ENCODE measurements around the gene PTPRD. TPM values are rescaled to one million over a fixed set of nuclear protein-coding genes. Genes with fewer than 3 reads are reported as not detected.

Gene PTPRD
- total RNA-seq, 1 experiment from 2014 or later: 69.6 TPM

DNA sequence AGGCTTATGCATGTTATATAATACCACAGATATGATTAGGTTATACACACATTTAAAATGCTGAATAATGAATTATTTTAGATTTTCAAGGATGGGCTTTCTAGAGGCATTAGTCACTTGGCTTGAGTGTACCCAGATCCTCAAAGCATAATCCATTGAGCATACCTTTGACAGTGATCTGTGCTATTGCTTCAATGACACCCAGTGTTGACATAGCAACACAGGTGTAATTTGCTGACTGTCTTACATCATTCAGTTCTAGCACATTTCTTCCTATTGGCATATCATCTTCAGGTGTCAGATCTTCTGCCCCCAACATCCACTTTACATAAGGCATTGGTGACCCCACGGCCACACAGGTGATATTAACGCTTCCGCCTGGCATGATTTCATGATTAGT lies 2091.7 kb downstream of the PTPRD start (continued):
- TF ChIP-seq, protein P1, sequence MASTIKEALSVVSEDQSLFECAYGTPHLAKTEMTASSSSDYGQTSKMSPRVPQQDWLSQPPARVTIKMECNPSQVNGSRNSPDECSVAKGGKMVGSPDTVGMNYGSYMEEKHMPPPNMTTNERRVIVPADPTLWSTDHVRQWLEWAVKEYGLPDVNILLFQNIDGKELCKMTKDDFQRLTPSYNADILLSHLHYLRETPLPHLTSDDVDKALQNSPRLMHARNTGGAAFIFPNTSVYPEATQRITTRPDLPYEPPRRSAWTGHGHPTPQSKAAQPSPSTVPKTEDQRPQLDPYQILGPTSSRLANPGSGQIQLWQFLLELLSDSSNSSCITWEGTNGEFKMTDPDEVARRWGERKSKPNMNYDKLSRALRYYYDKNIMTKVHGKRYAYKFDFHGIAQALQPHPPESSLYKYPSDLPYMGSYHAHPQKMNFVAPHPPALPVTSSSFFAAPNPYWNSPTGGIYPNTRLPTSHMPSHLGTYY (CRISPR knock-in tag; IDR thresholded peaks at IDR 0.05): no peak
- TF ChIP-seq, protein P2, sequence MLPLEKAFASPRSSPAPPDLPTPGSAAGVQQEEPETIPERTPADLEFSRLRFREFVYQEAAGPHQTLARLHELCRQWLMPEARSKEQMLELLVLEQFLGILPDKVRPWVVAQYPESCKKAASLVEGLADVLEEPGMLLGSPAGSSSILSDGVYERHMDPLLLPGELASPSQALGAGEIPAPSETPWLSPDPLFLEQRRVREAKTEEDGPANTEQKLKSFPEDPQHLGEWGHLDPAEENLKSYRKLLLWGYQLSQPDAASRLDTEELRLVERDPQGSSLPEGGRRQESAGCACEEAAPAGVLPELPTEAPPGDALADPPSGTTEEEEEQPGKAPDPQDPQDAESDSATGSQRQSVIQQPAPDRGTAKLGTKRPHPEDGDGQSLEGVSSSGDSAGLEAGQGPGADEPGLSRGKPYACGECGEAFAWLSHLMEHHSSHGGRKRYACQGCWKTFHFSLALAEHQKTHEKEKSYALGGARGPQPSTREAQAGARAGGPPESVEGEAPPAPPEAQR (CRISPR knock-in tag; IDR thresholded peaks at IDR 0.05): no peak
- TF ChIP-seq ZNF396 (CRISPR knock-in tag; IDR thresholded peaks at IDR 0.05; ENCODE audit: borderline replicate concordance): no peak

DNA sequence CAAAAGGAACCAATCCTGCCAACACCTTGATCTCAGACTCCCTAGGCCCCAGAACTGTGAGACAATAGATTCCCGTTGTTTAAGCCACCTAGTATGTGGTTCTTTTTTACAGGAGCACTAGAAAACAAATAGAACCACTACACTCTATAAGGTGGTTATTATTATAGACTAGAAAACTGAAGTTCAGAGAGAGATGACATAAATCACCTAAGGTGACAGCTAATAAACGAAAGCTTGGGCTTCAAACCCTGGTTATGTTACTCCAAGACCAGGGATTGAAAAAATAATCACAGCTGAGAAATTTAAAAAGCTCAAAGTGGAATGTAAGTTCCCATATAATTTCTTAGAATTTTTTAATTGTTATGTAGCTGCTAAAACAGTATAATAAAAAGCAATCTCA lies 2097.1 kb downstream of the PTPRD start:
- Mint-ChIP-seq H3K27ac (no peak overlapping the region), H3K4me3 (no peak overlapping the region), H3K4me1 (peaks cover 3% of the 10 kb centered on the region), H3K9me3 (no peaks in the 10 kb centered on the region), H3K27me3 (ENCODE audit: low read depth) (no peaks in the 10 kb centered on the region), H3K36me3 (no peaks in the 10 kb centered on the region)
- TF ChIP-seq, protein P3, sequence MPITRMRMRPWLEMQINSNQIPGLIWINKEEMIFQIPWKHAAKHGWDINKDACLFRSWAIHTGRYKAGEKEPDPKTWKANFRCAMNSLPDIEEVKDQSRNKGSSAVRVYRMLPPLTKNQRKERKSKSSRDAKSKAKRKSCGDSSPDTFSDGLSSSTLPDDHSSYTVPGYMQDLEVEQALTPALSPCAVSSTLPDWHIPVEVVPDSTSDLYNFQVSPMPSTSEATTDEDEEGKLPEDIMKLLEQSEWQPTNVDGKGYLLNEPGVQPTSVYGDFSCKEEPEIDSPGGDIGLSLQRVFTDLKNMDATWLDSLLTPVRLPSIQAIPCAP (CRISPR knock-in tag; IDR thresholded peaks at IDR 0.05): no peak
- TF ChIP-seq KAT7 (CRISPR knock-in tag; IDR thresholded peaks at IDR 0.05; ENCODE audit: borderline replicate concordance) (no peak), CBFB (CRISPR knock-in tag; IDR thresholded peaks at IDR 0.05; ENCODE audit: low read depth) (no peak), TEAD4 (CRISPR knock-in tag; IDR thresholded peaks at IDR 0.05) (no peak)
- TF ChIP-seq, protein P4, sequence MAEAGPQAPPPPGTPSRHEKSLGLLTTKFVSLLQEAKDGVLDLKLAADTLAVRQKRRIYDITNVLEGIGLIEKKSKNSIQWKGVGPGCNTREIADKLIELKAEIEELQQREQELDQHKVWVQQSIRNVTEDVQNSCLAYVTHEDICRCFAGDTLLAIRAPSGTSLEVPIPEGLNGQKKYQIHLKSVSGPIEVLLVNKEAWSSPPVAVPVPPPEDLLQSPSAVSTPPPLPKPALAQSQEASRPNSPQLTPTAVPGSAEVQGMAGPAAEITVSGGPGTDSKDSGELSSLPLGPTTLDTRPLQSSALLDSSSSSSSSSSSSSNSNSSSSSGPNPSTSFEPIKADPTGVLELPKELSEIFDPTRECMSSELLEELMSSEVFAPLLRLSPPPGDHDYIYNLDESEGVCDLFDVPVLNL (CRISPR knock-in tag; IDR thresholded peaks at IDR 0.05; ENCODE audit: borderline replicate concordance, low read depth): no peak
- TF ChIP-seq, protein P5, sequence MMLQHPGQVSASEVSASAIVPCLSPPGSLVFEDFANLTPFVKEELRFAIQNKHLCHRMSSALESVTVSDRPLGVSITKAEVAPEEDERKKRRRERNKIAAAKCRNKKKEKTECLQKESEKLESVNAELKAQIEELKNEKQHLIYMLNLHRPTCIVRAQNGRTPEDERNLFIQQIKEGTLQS (CRISPR knock-in tag; conservative IDR thresholded peaks at IDR 0.05): no peak
- POLR2A ChIA-PET: no interaction called here
- CTCF ChIA-PET: no interaction called here
- no peak for DNase-seq (ENCODE audit: low spot score)
- ATAC-seq: no peak

DNA sequence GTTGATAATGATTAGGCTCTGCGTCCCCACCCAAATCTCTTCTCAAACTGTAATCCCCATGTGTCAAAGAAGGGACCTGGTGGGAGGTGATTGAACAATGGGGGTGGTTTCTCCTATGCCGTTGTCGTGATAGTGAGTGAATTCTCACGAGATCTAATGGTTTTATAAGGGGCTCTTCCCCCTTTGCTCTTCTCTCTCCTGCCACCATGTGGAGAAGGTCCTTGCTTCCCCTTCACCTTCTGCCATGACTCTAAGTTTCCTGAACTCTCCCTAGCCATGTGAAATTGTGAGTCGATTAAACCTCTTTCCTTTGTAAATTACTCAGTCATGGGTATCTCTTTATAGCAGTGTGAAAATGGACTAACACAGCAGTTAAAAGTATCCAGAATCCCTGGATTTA lies 2098.0 kb downstream of the PTPRD start:
- Mint-ChIP-seq H3K27ac (no peak overlapping the region), H3K9me3 (no peaks in the 10 kb centered on the region), H3K4me3 (no peak overlapping the region), H3K4me1 (peaks cover 3% of the 10 kb centered on the region), H3K27me3 (ENCODE audit: low read depth) (no peaks in the 10 kb centered on the region), H3K36me3 (no peaks in the 10 kb centered on the region)
- CTCF ChIA-PET: interaction anchor here (0.7 kb wide), 1 partner anchor 366 kb away, joined by 3 read pairs; no protein-coding TSS in a partner anchor
- ATAC-seq (peak; percentile 74), DNase-seq (ENCODE audit: low spot score) (no peak)
- POLR2A ChIA-PET: no interaction called here
- TF ChIP-seq, protein P6, sequence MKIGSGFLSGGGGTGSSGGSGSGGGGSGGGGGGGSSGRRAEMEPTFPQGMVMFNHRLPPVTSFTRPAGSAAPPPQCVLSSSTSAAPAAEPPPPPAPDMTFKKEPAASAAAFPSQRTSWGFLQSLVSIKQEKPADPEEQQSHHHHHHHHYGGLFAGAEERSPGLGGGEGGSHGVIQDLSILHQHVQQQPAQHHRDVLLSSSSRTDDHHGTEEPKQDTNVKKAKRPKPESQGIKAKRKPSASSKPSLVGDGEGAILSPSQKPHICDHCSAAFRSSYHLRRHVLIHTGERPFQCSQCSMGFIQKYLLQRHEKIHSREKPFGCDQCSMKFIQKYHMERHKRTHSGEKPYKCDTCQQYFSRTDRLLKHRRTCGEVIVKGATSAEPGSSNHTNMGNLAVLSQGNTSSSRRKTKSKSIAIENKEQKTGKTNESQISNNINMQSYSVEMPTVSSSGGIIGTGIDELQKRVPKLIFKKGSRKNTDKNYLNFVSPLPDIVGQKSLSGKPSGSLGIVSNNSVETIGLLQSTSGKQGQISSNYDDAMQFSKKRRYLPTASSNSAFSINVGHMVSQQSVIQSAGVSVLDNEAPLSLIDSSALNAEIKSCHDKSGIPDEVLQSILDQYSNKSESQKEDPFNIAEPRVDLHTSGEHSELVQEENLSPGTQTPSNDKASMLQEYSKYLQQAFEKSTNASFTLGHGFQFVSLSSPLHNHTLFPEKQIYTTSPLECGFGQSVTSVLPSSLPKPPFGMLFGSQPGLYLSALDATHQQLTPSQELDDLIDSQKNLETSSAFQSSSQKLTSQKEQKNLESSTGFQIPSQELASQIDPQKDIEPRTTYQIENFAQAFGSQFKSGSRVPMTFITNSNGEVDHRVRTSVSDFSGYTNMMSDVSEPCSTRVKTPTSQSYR (CRISPR knock-in tag; IDR thresholded peaks at IDR 0.05): no peak
- TF ChIP-seq, protein P7, sequence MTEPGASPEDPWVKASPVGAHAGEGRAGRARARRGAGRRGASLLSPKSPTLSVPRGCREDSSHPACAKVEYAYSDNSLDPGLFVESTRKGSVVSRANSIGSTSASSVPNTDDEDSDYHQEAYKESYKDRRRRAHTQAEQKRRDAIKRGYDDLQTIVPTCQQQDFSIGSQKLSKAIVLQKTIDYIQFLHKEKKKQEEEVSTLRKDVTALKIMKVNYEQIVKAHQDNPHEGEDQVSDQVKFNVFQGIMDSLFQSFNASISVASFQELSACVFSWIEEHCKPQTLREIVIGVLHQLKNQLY (CRISPR knock-in tag; IDR thresholded peaks at IDR 0.05): no peak
- TF ChIP-seq, protein P8, sequence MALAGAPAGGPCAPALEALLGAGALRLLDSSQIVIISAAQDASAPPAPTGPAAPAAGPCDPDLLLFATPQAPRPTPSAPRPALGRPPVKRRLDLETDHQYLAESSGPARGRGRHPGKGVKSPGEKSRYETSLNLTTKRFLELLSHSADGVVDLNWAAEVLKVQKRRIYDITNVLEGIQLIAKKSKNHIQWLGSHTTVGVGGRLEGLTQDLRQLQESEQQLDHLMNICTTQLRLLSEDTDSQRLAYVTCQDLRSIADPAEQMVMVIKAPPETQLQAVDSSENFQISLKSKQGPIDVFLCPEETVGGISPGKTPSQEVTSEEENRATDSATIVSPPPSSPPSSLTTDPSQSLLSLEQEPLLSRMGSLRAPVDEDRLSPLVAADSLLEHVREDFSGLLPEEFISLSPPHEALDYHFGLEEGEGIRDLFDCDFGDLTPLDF (CRISPR knock-in tag; IDR thresholded peaks at IDR 0.05): no peak
- TF ChIP-seq, protein P9, sequence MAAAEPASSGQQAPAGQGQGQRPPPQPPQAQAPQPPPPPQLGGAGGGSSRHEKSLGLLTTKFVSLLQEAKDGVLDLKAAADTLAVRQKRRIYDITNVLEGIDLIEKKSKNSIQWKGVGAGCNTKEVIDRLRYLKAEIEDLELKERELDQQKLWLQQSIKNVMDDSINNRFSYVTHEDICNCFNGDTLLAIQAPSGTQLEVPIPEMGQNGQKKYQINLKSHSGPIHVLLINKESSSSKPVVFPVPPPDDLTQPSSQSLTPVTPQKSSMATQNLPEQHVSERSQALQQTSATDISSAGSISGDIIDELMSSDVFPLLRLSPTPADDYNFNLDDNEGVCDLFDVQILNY (CRISPR knock-in tag; IDR thresholded peaks at IDR 0.05): no peak
- no peak for TF ChIP-seq MYBL2 (CRISPR knock-in tag; IDR thresholded peaks at IDR 0.05)
- no peak for TF ChIP-seq RELA (CRISPR knock-in tag; IDR thresholded peaks at IDR 0.05; ENCODE audit: borderline replicate concordance)
- TF ChIP-seq JAZF1 (CRISPR knock-in tag; IDR thresholded peaks at IDR 0.05): no peak
- TF ChIP-seq EMX1 (CRISPR knock-in tag; IDR thresholded peaks at IDR 0.05): no peak
- TF ChIP-seq, protein P10, sequence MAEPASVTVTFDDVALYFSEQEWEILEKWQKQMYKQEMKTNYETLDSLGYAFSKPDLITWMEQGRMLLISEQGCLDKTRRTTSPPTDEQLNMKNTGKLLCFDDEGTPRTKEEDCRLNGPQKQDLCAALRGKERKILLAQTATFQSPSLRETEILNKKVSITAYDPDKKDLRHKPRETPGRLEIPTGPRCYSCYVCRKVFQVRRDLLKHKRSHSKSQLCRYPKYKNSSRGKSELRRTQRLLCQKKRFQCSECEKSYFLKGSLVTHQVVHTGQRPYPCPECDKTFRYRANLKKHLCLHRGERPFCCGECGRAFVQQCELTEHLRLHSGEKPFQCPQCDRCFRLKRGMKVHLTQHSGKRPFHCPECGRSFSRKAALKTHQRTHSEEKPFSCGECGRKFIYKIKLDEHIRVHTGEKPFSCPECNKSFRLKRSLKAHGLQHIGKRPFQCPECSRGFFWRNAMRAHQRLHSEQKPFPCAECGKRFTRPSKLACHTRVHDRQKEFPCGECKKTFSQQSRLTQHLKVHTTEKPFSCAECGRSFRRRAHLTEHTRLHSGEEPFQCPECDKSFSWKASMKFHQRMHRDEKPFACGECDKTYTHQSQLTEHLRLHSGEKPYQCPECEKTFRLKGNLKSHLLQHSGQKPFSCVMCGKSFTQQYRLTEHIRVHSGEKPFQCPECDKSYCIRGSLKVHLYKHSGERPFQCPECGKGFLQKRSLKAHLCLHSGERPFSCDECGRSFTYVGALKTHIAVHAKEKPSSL (CRISPR knock-in tag; conservative IDR thresholded peaks at IDR 0.05): no peak
